Measurements from ENCODE around the gene PRM3.

- TF ChIP-seq CTCF (IDR thresholded peaks at IDR 0.05 in 4 of 5, conservative IDR thresholded peaks at IDR 0.05 in 1 of 5) (no peak), POLR2A (IDR thresholded peaks at IDR 0.05) (no peak)
These were observed 28.4 kb upstream of the PRM3 start for GRCh38 chr16:11301645-11302501.
